Breast epithelium (tissue), 3 donors: ENCODE results near the gene UNC80.

Experiments used
- POLR2A ChIP-seq: fragments of 450-650 bp; IDR thresholded peaks from one replicate; pipeline ENCODE4 v1.6.1; 2016; ENCODE audit warnings: antibody characterized with exemption, mild to moderate bottlenecking, moderate library complexity
- POLR2AphosphoS5 ChIP-seq, 3 donors: sonication (generic); formaldehyde crosslinking; IDR thresholded peaks; one replicate each; pipeline ENCODE4 v1.6.1; 2017; ENCODE audit warnings: antibody characterized with exemption in 3 of 3
- TF ChIP-seq, protein P1 (sequence below), 3 donors: fragments of 450-650 bp; IDR thresholded peaks; one replicate each; pipeline ENCODE4 v1.5.1; 2016 to 2017; ENCODE audit warnings: antibody characterized with exemption in 3 of 3, mild to moderate bottlenecking in 3 of 3, moderate library complexity in 3 of 3

GRCh38 chr2:209937893-209938292 lies 166.3 kb downstream of the UNC80 start:
- TF ChIP-seq, protein P1, sequence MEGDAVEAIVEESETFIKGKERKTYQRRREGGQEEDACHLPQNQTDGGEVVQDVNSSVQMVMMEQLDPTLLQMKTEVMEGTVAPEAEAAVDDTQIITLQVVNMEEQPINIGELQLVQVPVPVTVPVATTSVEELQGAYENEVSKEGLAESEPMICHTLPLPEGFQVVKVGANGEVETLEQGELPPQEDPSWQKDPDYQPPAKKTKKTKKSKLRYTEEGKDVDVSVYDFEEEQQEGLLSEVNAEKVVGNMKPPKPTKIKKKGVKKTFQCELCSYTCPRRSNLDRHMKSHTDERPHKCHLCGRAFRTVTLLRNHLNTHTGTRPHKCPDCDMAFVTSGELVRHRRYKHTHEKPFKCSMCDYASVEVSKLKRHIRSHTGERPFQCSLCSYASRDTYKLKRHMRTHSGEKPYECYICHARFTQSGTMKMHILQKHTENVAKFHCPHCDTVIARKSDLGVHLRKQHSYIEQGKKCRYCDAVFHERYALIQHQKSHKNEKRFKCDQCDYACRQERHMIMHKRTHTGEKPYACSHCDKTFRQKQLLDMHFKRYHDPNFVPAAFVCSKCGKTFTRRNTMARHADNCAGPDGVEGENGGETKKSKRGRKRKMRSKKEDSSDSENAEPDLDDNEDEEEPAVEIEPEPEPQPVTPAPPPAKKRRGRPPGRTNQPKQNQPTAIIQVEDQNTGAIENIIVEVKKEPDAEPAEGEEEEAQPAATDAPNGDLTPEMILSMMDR (IDR thresholded peaks at IDR 0.05): no peak
- TF ChIP-seq POLR2AphosphoS5 (IDR thresholded peaks at IDR 0.05): no peak
- TF ChIP-seq POLR2A: no peak
